Nephron (organoid): ENCODE measurements around the gene CRYGS.

ENCODE experiments used
- H3K27ac Mint-ChIP-seq, 3 experiments: 2 replicates each; pipeline ENCODE4 v1.8.0; 2020; ENCODE audit warnings: mixed read lengths in 3 of 3, mild to moderate bottlenecking in 2 of 3, moderate library complexity in 1 of 3
- H3K27me3 Mint-ChIP-seq: 2 replicates; pipeline ENCODE4 v1.8.0; 2021; ENCODE audit warnings: low read depth, mild to moderate bottlenecking, moderate library complexity, mixed read lengths
- H3K36me3 Mint-ChIP-seq: 2 replicates; pipeline ENCODE4 v1.8.0; 2020; ENCODE audit warnings: low read depth, mixed read lengths
- H3K4me1 Mint-ChIP-seq: 2 replicates; pipeline ENCODE4 v1.8.0; 2020; ENCODE audit warnings: mixed read lengths
- H3K4me3 Mint-ChIP-seq, 3 experiments: 2 replicates each; pipeline ENCODE4 v1.8.0; 2020; ENCODE audit warnings: mild to moderate bottlenecking in 3 of 3, mixed read lengths in 3 of 3, moderate library complexity in 2 of 3
- H3K9me3 Mint-ChIP-seq: 2 replicates; pipeline ENCODE4 v1.8.0; 2020; ENCODE audit warnings: mixed read lengths
- CTCF ChIP-seq, 3 experiments: fragments of 200-600 bp; sonication (generic); IDR thresholded peaks; one replicate each; pipeline ENCODE4 v1.5.0; 2021; ENCODE audit warnings: antibody characterized with exemption in 3 of 3; ENCODE audit not compliant: unreplicated experiment in 3 of 3

Gene CRYGS

GRCh38 chr3:186496016-186496415 is 48.2 kb downstream of the CRYGS start:
- Mint-ChIP-seq H3K9me3 (peaks cover 16% of the 10 kb centered on the region), H3K27me3 (no peaks in the 10 kb centered on the region), H3K4me1 (no peaks in the 10 kb centered on the region), H3K27ac (peak overlapping the region in 1 of 3 experiments; percentile 86), H3K4me3 (no peak overlapping the region), H3K36me3 (no peaks in the 10 kb centered on the region)
- TF ChIP-seq CTCF (IDR thresholded peaks at IDR 0.05; ENCODE audit: unreplicated experiment in 3 of 3), result no peak

- H3K4me3 Mint-ChIP-seq, result no peak overlapping the region
- H3K4me1 Mint-ChIP-seq, result no peaks in the 10 kb centered on the region
These were observed 50.5 kb downstream of the CRYGS start for GRCh38 chr3:186493525-186494255.

GRCh38 chr3:186492385-186492984 is 51.7 kb downstream of the CRYGS start:
- Mint-ChIP-seq H3K4me1 (no peaks in the 10 kb centered on the region), H3K27ac (peak overlapping the region in 2 of 3 experiments; percentile 33 to 76), H3K36me3 (no peaks in the 10 kb centered on the region), H3K4me3 (no peak overlapping the region), H3K9me3 (no peaks in the 10 kb centered on the region), H3K27me3 (peaks cover 8% of the 10 kb centered on the region)
- no peak for TF ChIP-seq CTCF (IDR thresholded peaks at IDR 0.05; ENCODE audit: unreplicated experiment in 3 of 3)

More at GRCh38 chr3:186493525-186494255, 50.5 kb downstream of the CRYGS start:
- Mint-ChIP-seq H3K27me3 (peaks cover 7% of the 10 kb centered on the region), H3K27ac (peak overlapping the region in 2 of 3 experiments; percentile 4 to 78), H3K36me3 (no peaks in the 10 kb centered on the region), H3K9me3 (peaks cover under 1% of the 10 kb centered on the region)
- no peak for TF ChIP-seq CTCF (IDR thresholded peaks at IDR 0.05; ENCODE audit: unreplicated experiment in 3 of 3)

- no peak for TF ChIP-seq CTCF (IDR thresholded peaks at IDR 0.05; ENCODE audit: unreplicated experiment in 3 of 3)
- Mint-ChIP-seq H3K4me1 (no peaks in the 10 kb centered on the region), H3K27ac (no peak overlapping the region), H3K27me3 (peaks cover 8% of the 10 kb centered on the region), H3K36me3 (no peaks in the 10 kb centered on the region), H3K4me3 (no peak overlapping the region), H3K9me3 (no peaks in the 10 kb centered on the region)
These were observed 54.7 kb downstream of the CRYGS start for GRCh38 chr3:186489507-186489906.
